Measurements from ENCODE around the gene OPN3. TPM values are rescaled to one million over a fixed set of nuclear protein-coding genes. Genes with fewer than 3 reads are reported as not detected.

OPN3 gene
- total and polyA plus RNA-seq, 2 of the 4 experiments (the other 2 are of a cell fraction), result 16.4 to 21.9 TPM

GRCh38 chr1:241605146-241605805 lies 34.9 kb downstream of the OPN3 start:
- Histone ChIP-seq H3K27me3 (ENCODE audit: control insufficient read depth, insufficient read depth, low read length) (no peaks in the 10 kb centered on the region), H3K27ac (ENCODE audit: insufficient read depth, low read length) (no peak overlapping the region), H3K4me1 (ENCODE audit: control insufficient read depth, insufficient read depth, low read length) (peaks cover 10% of the 10 kb centered on the region), H3K79me1 (ENCODE audit: low read depth in 1 of 2, low read length in 2 of 2) (0 out of 4 replicates have a peak, but pooled peaks cover 3% of the 10 kb centered on the region in 2 experiments), H3K9ac (ENCODE audit: low read depth, low read length) (no peak overlapping the region), H2AK9ac (replicated peaks; ENCODE audit: low read depth, low read length, poor library complexity) (no peak overlapping the region), H4K5ac (ENCODE audit: low read depth, low read length) (no peak overlapping the region), H3K23ac (ENCODE audit: low read depth, low read length) (no peak overlapping the region), H2BK5ac (ENCODE audit: low read depth, low read length, poor library complexity, severe bottlenecking) (no peak overlapping the region), H4K8ac (ENCODE audit: low read depth in 2 of 2, low read length in 2 of 2) (no peak overlapping the region), H3K56ac (ENCODE audit: extremely low read depth, insufficient read depth, low read length) (no peak overlapping the region), H2AFZ (replicated peaks; ENCODE audit: low read length, poor library complexity) (no peak overlapping the region), H2BK15ac (ENCODE audit: low read depth, low read length) (no peak overlapping the region), H4K20me1 (ENCODE audit: insufficient read depth, low read length) (no peaks in the 10 kb centered on the region), H3K14ac (replicated peaks; ENCODE audit: low read depth, low read length) (no peak overlapping the region), H2BK20ac (ENCODE audit: low read depth, low read length) (no peak overlapping the region), H3K9me1 (ENCODE audit: insufficient read depth, low read length) (peaks cover 4% of the 10 kb centered on the region), H3K36me3 (ENCODE audit: control insufficient read depth, insufficient read depth, low read length) (peaks cover 3% of the 10 kb centered on the region; the same call in 1 of the 2 replicates), H3K4me3 (ENCODE audit: insufficient read depth, low read depth, low read length) (no peak overlapping the region), H4K91ac (ENCODE audit: insufficient read depth, low read depth, low read length) (no peak overlapping the region), H3K4me2 (ENCODE audit: low read depth, low read length) (no peak overlapping the region), H3K4ac (ENCODE audit: low read depth, low read length) (no peak overlapping the region), H2AK5ac (ENCODE audit: low read depth, low read length) (no peak overlapping the region), H3K18ac (ENCODE audit: low read depth, low read length) (no peak overlapping the region), H2BK120ac (ENCODE audit: low read depth, low read length) (no peak overlapping the region), H3K9me3 (ENCODE audit: control insufficient read depth, insufficient read depth, low read length) (no peaks in the 10 kb centered on the region)
- no peak for TF ChIP-seq POLR2A (IDR thresholded peaks at IDR 0.05; ENCODE audit: low read depth, low read length)
- no peak for TF ChIP-seq RCOR1 (IDR thresholded peaks at IDR 0.05; ENCODE audit: insufficient replicate concordance, low read length)
- TF ChIP-seq, protein P1, sequence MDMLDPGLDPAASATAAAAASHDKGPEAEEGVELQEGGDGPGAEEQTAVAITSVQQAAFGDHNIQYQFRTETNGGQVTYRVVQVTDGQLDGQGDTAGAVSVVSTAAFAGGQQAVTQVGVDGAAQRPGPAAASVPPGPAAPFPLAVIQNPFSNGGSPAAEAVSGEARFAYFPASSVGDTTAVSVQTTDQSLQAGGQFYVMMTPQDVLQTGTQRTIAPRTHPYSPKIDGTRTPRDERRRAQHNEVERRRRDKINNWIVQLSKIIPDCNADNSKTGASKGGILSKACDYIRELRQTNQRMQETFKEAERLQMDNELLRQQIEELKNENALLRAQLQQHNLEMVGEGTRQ (IDR thresholded peaks at IDR 0.05; ENCODE audit: low read depth, low read length), result no peak
- TF ChIP-seq, protein P2, sequence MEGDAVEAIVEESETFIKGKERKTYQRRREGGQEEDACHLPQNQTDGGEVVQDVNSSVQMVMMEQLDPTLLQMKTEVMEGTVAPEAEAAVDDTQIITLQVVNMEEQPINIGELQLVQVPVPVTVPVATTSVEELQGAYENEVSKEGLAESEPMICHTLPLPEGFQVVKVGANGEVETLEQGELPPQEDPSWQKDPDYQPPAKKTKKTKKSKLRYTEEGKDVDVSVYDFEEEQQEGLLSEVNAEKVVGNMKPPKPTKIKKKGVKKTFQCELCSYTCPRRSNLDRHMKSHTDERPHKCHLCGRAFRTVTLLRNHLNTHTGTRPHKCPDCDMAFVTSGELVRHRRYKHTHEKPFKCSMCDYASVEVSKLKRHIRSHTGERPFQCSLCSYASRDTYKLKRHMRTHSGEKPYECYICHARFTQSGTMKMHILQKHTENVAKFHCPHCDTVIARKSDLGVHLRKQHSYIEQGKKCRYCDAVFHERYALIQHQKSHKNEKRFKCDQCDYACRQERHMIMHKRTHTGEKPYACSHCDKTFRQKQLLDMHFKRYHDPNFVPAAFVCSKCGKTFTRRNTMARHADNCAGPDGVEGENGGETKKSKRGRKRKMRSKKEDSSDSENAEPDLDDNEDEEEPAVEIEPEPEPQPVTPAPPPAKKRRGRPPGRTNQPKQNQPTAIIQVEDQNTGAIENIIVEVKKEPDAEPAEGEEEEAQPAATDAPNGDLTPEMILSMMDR (conservative IDR thresholded peaks at IDR 0.05; ENCODE audit: low read depth, low read length), result 0 out of 2 replicates have a peak, but pooled peaks have one; percentile 13
- TF ChIP-seq RAD21 (IDR thresholded peaks at IDR 0.05; ENCODE audit: low read length), result no peak
- no peak for TF ChIP-seq CEBPB (IDR thresholded peaks at IDR 0.05; ENCODE audit: low read depth, low read length)
- TF ChIP-seq MXI1 (IDR thresholded peaks at IDR 0.05; ENCODE audit: borderline replicate concordance, low read depth, low read length), result no peak
- TF ChIP-seq SMC3 (IDR thresholded peaks at IDR 0.05; ENCODE audit: low read depth, low read length), result no peak
- TF ChIP-seq FOS (IDR thresholded peaks at IDR 0.05; ENCODE audit: low read depth, low read length), result no peak
- DNase-seq (no peak), ATAC-seq (ENCODE audit: low read depth) (no peak)
- ChIA-PET POLR2A (ENCODE audit: unreplicated experiment) (no interaction called here), CTCF (interaction anchor here (0.6 to 1.0 kb wide), 2 partner anchors 131 to 912 kb away, joined by 3 to 4 read pairs; no protein-coding TSS in a partner anchor)
- no TSS peak for BruUV-seq (replicated peaks)
- 60% methylated on average over 1 of the region's 9 CpGs; no CpG with 5 or more reads in 1 of the 2 experiments for WGBS, 2 experiments (ENCODE audit: extremely low coverage in 2 of 2, insufficient read length in 1 of 2)
- in situ Hi-C loops (cut with MboI; ENCODE audit: low sequenced_read_pairs) (loop anchor here (25.0 kb wide), 1 partner anchor 1707 kb away; no protein-coding TSS in a partner anchor), dilution Hi-C loops (cut with HindIII; ENCODE audit: low sequenced_read_pairs, unreplicated experiment) (no loop called here), intact Hi-C loops (cut with micrococcal nuclease) (no loop called here)

All from IMR-90 (cell line).